HCT116 (cell line): Measurements from ENCODE around the gene TH. TPM values are rescaled to one million over a fixed set of nuclear protein-coding genes. Genes with fewer than 3 reads are reported as not detected.
A peak's percentile ranks its signal among the peaks of the same experiment; 100 is the strongest.

Experiments used
- ATAC-seq: fragments of 200-7000 bp; cut with Tn5 transposase; 2 replicates; pipeline ENCODE4 v1.9.1; 2020; ENCODE audit warnings: mild to moderate bottlenecking, moderate library complexity
- BruUV-seq: library from RNA; stranded (reverse); fragments of 400-500 nt; replicated peaks from 2 replicates; lab custom pipeline; 2021; lab: Mats Ljungman, UMichigan
- CTCF ChIA-PET: fragments of 300-600 bp; sonication (Branson Sonifier 250); formaldehyde crosslinking; loops from one replicate; lab custom pipeline; 2021; ENCODE audit warnings: antibody characterized with exemption; lab: Charles Lee
- POLR2A ChIA-PET: fragments of 300-600, 350-600 bp; sonication (Branson Sonifier 250); formaldehyde crosslinking; loops from one replicate; lab custom pipeline; 2021; ENCODE audit warnings: antibody characterized with exemption; lab: Charles Lee
- RAD21 ChIA-PET, 2 experiments: fragments of 300-600 bp; sonication (Branson Sonifier 250); formaldehyde crosslinking; loops; one replicate each; lab custom pipeline; 2023; ENCODE audit warnings: low total read pairs in 2 of 2; ENCODE audit not compliant: uncharacterized antibody in 2 of 2, unreplicated experiment in 2 of 2, low non-redundant PET in 1 of 2; lab: Charles Lee
- DNase-seq: peaks from one replicate; pipeline ENCODE4 v3.0.0-alpha.2; 2010; ENCODE audit warnings: low read depth, low spot score
- H2AFZ ChIP-seq: fragments of 200-600 bp; shearing (Covaris generic), sonication (generic); 2 replicates; pipeline ENCODE4 v1.6.1; 2017; ENCODE audit warnings: low read depth, mixed run types, mixed read lengths, antibody characterized with exemption, low read length; ENCODE audit not compliant: poor library complexity, severe bottlenecking
- H3K27ac ChIP-seq: 2 replicates; pipeline ENCODE4 v1.5.1; 2012; ENCODE audit warnings: low read depth, low read length
- H3K27me3 ChIP-seq: fragments of 200-600 bp; sonication (generic); 2 replicates; pipeline ENCODE4 v1.6.1; 2016; ENCODE audit warnings: mixed run types, low read length, mixed read lengths; ENCODE audit not compliant: insufficient read depth
- H3K36me3 ChIP-seq, 2 experiments: fragments of 200-500 bp in 1 of 2; fragments of 200-600 bp in 1 of 2; sonication (Bioruptor generic) in 1 of 2; sonication (generic) in 1 of 2; 2 replicates each; pipeline versions ENCODE4 v1.5.1 to v1.6.1; 2014 to 2016; ENCODE audit warnings: low read length in 2 of 2, inconsistent platforms in 1 of 2, mixed read lengths in 1 of 2, mixed run types in 1 of 2; ENCODE audit not compliant: insufficient read depth in 2 of 2, control insufficient read depth in 1 of 2
- H3K4me1 ChIP-seq, 2 experiments: fragments of 200-600 bp in 1 of 2; sonication (generic) in 1 of 2; 2 replicates each; pipeline versions ENCODE4 v1.5.1 to v1.6.1; 2012 to 2017; ENCODE audit warnings: low read length in 2 of 2, inconsistent platforms in 1 of 2, mild to moderate bottlenecking in 1 of 2, mixed read lengths in 1 of 2, mixed run types in 1 of 2, moderate library complexity in 1 of 2; ENCODE audit not compliant: insufficient read depth in 2 of 2, control insufficient read depth in 1 of 2
- H3K4me2 ChIP-seq: fragments of 200-600 bp; sonication (generic); 2 replicates; pipeline ENCODE4 v1.6.1; 2017; ENCODE audit warnings: mixed run types, low read length, mixed read lengths
- H3K4me3 ChIP-seq, 2 experiments: fragments of 200-600 bp in 1 of 2; sonication (generic) in 1 of 2; replicated peaks in 1 of 2; 2 replicates each; pipeline ENCODE4 v1.5.1; 2011 to 2016; ENCODE audit warnings: low read length in 2 of 2, control low read depth in 1 of 2, low read depth in 1 of 2, mild to moderate bottlenecking in 1 of 2, mixed read lengths in 1 of 2, mixed run types in 1 of 2
- H3K79me2 ChIP-seq: fragments of 200-600 bp; sonication (generic); 2 replicates; pipeline ENCODE4 v1.6.1; 2017; ENCODE audit warnings: mild to moderate bottlenecking, mixed run types, low read length, moderate library complexity, mixed read lengths; ENCODE audit not compliant: insufficient read depth
- H3K9ac ChIP-seq: fragments of 200-600 bp; sonication (generic); 2 replicates; pipeline ENCODE4 v1.6.1; 2016; ENCODE audit warnings: low read length, mixed read lengths
- H3K9me2 ChIP-seq: fragments of 200-600 bp; sonication (generic), shearing (Covaris generic); 2 replicates; pipeline ENCODE4 v1.6.1; 2017; ENCODE audit warnings: mixed run types, mild to moderate bottlenecking, moderate library complexity; ENCODE audit not compliant: insufficient read depth
- H3K9me3 ChIP-seq, 2 experiments: fragments of 200-500 bp in 1 of 2; fragments of 200-600 bp in 1 of 2; sonication (Bioruptor generic) in 1 of 2; sonication (generic) in 1 of 2; 2 replicates each; pipeline ENCODE4 v1.6.1; 2014 to 2017; ENCODE audit warnings: low read length in 2 of 2, mixed read lengths in 2 of 2, inconsistent platforms in 1 of 2, low read depth in 1 of 2, mild to moderate bottlenecking in 1 of 2, mixed run types in 1 of 2, moderate library complexity in 1 of 2; ENCODE audit not compliant: control insufficient read depth in 1 of 2, insufficient read depth in 1 of 2
- H4K20me1 ChIP-seq: fragments of 200-600 bp; sonication (generic), shearing (Covaris generic); 2 replicates; pipeline ENCODE4 v1.6.1; 2017; ENCODE audit warnings: mixed run types, mild to moderate bottlenecking, moderate library complexity; ENCODE audit not compliant: insufficient read depth
- CBX3 ChIP-seq: IDR thresholded peaks from 2 replicates; pipeline ENCODE4 v1.6.1; 2012; ENCODE audit warnings: low read depth
- CEBPB ChIP-seq: IDR thresholded peaks from 2 replicates; pipeline ENCODE4 v1.6.1; 2012; ENCODE audit warnings: low read depth
- ELF1 ChIP-seq: IDR thresholded peaks from 2 replicates; pipeline ENCODE4 v1.6.1; 2012; ENCODE audit warnings: low read depth, borderline replicate concordance
- EZH2 ChIP-seq: fragments of 200-600 bp; sonication (generic); IDR thresholded peaks from 2 replicates; pipeline ENCODE4 v1.6.1; 2017; ENCODE audit warnings: antibody characterized with exemption, mixed run types
- EZH2phosphoT487 ChIP-seq: fragments of 200-600 bp; IDR thresholded peaks from 2 replicates; pipeline ENCODE4 v1.6.1; 2018; ENCODE audit warnings: antibody characterized with exemption, borderline replicate concordance
- JUND ChIP-seq: IDR thresholded peaks from 2 replicates; pipeline ENCODE4 v1.6.1; 2012
- POLR2AphosphoS5 ChIP-seq: IDR thresholded peaks from 2 replicates; pipeline ENCODE4 v1.6.1; 2011; ENCODE audit warnings: mild to moderate bottlenecking, low read depth, low read length, moderate library complexity
- SIN3A ChIP-seq: IDR thresholded peaks from 2 replicates; pipeline ENCODE4 v1.6.1; 2012; ENCODE audit warnings: low read depth
- SRF ChIP-seq: IDR thresholded peaks from 2 replicates; pipeline ENCODE4 v1.6.1; 2012; ENCODE audit warnings: low read depth
- TCF7L2 ChIP-seq: IDR thresholded peaks from 2 replicates; pipeline ENCODE4 v1.7.0; 2011; ENCODE audit warnings: borderline replicate concordance, inconsistent platforms; ENCODE audit not compliant: insufficient read depth, insufficient read length; ENCODE audit errors: extremely low read depth
- YY1 ChIP-seq: IDR thresholded peaks from 2 replicates; pipeline ENCODE4 v1.6.1; 2011; ENCODE audit warnings: low read length, low read depth, moderate library complexity, mild to moderate bottlenecking; ENCODE audit not compliant: insufficient replicate concordance; ENCODE audit errors: extremely low read depth
- ZFX ChIP-seq: fragments of 450-650 bp; IDR thresholded peaks from 2 replicates; pipeline ENCODE4 v1.6.1; 2017
- ZNF274 ChIP-seq: fragments of 200-500 bp; sonication (Bioruptor generic); IDR thresholded peaks from 2 replicates; pipeline ENCODE4 v1.6.1; 2014; ENCODE audit warnings: mild to moderate bottlenecking, low read depth, low read length, inconsistent platforms
- intact Hi-C: fragments of 100-400 bp; cut with micrococcal nuclease; formaldehyde crosslinking; loops from 2 replicates; pipeline ENCODE4 v1.10.0; 2022
- total RNA-seq: library from RNA; stranded (reverse); gene quantifications from one replicate; pipeline ENCODE4 v1.2.1, GENCODE V29; 2021; ENCODE audit not compliant: unreplicated experiment
- TF ChIP-seq, protein P1 (sequence below): IDR thresholded peaks from 2 replicates; pipeline ENCODE4 v1.6.1; 2012

The TH gene
- total RNA-seq, 1 experiment from 2014 or later = not detected

DNA sequence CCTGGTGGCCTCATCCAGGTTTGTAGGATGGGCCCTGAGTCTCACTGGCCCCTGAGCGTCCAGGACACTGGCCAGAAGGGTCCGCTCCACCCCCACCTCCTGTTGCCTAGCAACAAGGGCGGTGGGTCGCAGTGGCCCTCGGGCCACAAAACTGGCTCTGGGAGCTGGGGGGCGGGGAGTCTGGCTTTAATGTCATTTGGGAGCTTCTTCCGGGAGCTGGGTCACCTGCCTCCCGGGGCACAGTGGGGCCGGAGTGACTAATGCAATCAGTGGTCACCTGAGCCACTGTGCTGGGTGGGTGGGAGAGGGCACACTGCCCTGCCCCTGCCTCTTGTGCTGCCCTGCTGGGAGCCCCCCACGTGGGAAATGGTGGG lies 2.6 kb downstream of the TH start:
- no peaks in the 10 kb centered on the region for H3K36me3 ChIP-seq
- no peak overlapping the region for H3K9ac ChIP-seq
- H2AFZ ChIP-seq = no peak overlapping the region
- no peak for ATAC-seq
- no peak for DNase-seq
- peak overlapping the region; percentile 47 for H3K4me2 ChIP-seq
- no peak overlapping the region for H3K4me3 ChIP-seq
- POLR2A ChIA-PET = no interaction called here
- CTCF ChIA-PET = interaction anchor here (1.0 to 1.4 kb wide), 2 partner anchors 10 to 12 kb away, joined by 3 to 4 read pairs; no protein-coding TSS in a partner anchor
- H3K9me3 ChIP-seq = no peaks in the 10 kb centered on the region
- H3K79me2 ChIP-seq = no peaks in the 10 kb centered on the region
- no peaks in the 10 kb centered on the region for H4K20me1 ChIP-seq
- RAD21 ChIA-PET = interaction anchor here in 1 of 2 experiments (0.7 kb wide), 1 partner anchor 124 kb away, joined by 3 read pairs; no protein-coding TSS in a partner anchor
- H3K27ac ChIP-seq = no peak overlapping the region
- no peaks in the 10 kb centered on the region for H3K27me3 ChIP-seq
- intact Hi-C loops = no loop called here
- no TSS peak for BruUV-seq
- H3K4me1 ChIP-seq = peaks cover 2 to 21% of the 10 kb centered on the region in 2 experiments; a peak in 3 of 4 replicates
- H3K9me2 ChIP-seq = no peaks in the 10 kb centered on the region
- TF ChIP-seq EZH2 (no peak), ZNF274 (no peak), CEBPB (no peak), ELF1 (no peak), EZH2phosphoT487 (no peak), SIN3A (no peak), SRF (no peak), POLR2AphosphoS5 (no peak), TCF7L2 (no peak), CBX3 (no peak), YY1 (no peak), JUND (no peak), ZFX (no peak)
- TF ChIP-seq, protein P1, sequence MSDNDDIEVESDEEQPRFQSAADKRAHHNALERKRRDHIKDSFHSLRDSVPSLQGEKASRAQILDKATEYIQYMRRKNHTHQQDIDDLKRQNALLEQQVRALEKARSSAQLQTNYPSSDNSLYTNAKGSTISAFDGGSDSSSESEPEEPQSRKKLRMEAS = no peak
